Peyer's patch (tissue), 4 donors: ENCODE measurements around the gene TUBB8.

ENCODE experiments used
- POLR2A ChIP-seq, 2 donors: fragments of 450-650 bp; IDR thresholded peaks; one replicate each; pipeline ENCODE4 v1.5.1; 2017; ENCODE audit warnings: antibody characterized with exemption in 2 of 2, mild to moderate bottlenecking in 2 of 2, moderate library complexity in 2 of 2
- TF ChIP-seq, protein P1 (sequence below), 6 experiments: fragments of 450-650 bp in 4 of 6; fragments of 200-600 bp in 2 of 6; sonication (generic) in 1 of 6; IDR thresholded peaks; one replicate each; pipeline ENCODE4 v1.5.1; 2017 to 2019; ENCODE audit warnings: antibody characterized with exemption in 6 of 6, mild to moderate bottlenecking in 3 of 6, moderate library complexity in 1 of 6

DNA sequence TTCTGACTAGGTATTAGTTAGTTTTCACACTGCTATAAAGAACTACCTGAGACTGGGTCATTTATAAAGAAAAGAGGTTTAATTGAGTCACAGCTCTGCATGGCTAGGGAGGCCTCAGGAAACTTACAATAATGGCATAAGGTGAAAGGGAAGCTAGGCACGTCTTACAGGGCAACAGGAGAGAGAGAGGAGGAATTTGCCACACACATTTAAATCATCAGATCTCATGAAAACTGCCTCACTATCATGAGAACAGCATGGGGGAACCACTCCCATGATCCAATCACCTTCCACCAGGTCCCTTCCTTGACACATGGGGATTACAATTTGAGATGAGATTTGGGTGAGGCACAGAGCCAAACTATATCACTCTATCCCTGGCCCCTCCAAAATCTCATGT lies 45.5 kb upstream of the TUBB8 start:
- no peak for TF ChIP-seq POLR2A (IDR thresholded peaks at IDR 0.05)
- TF ChIP-seq, protein P1, sequence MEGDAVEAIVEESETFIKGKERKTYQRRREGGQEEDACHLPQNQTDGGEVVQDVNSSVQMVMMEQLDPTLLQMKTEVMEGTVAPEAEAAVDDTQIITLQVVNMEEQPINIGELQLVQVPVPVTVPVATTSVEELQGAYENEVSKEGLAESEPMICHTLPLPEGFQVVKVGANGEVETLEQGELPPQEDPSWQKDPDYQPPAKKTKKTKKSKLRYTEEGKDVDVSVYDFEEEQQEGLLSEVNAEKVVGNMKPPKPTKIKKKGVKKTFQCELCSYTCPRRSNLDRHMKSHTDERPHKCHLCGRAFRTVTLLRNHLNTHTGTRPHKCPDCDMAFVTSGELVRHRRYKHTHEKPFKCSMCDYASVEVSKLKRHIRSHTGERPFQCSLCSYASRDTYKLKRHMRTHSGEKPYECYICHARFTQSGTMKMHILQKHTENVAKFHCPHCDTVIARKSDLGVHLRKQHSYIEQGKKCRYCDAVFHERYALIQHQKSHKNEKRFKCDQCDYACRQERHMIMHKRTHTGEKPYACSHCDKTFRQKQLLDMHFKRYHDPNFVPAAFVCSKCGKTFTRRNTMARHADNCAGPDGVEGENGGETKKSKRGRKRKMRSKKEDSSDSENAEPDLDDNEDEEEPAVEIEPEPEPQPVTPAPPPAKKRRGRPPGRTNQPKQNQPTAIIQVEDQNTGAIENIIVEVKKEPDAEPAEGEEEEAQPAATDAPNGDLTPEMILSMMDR (IDR thresholded peaks at IDR 0.05) = no peak
